GM23338 (cell line): ENCODE data around the gene ACAD8. TPM values are rescaled to one million over a fixed set of nuclear protein-coding genes. Genes with fewer than 3 reads are reported as not detected.

Experiments used
- ATAC-seq: fragments of 200-7000 bp; cut with Tn5 transposase; 3 replicates; pipeline ENCODE4 v1.9.1; 2020
- DNase-seq: peaks from one replicate; pipeline ENCODE4 v3.0.0-alpha.2; 2015; ENCODE audit warnings: low spot score
- H2AFZ ChIP-seq: fragments of 200-600 bp; sonication (generic); 2 replicates; pipeline ENCODE4 v1.8.0; 2016; ENCODE audit warnings: antibody characterized with exemption, mild to moderate bottlenecking, moderate library complexity
- H3F3A ChIP-seq: fragments of 200-600 bp; sonication (generic); replicated peaks from 2 replicates; pipeline ENCODE4 v1.8.0; 2017; ENCODE audit warnings: antibody characterized with exemption, mixed run types, low read depth
- H3K27ac ChIP-seq: fragments of 200-600 bp; sonication (generic); 2 replicates; pipeline ENCODE4 v1.6.1; 2016; ENCODE audit warnings: low read depth
- H3K27me3 ChIP-seq: fragments of 200-600 bp; sonication (generic); 2 replicates; pipeline ENCODE4 v1.8.0; 2016; ENCODE audit warnings: mild to moderate bottlenecking, mixed run types, moderate library complexity; ENCODE audit not compliant: insufficient read depth
- H3K36me3 ChIP-seq: fragments of 200-600 bp; sonication (generic); 2 replicates; pipeline ENCODE4 v1.8.0; 2016; ENCODE audit warnings: mild to moderate bottlenecking; ENCODE audit not compliant: insufficient read depth
- H3K4me1 ChIP-seq: fragments of 200-600 bp; sonication (generic); 2 replicates; pipeline ENCODE4 v1.8.0; 2016; ENCODE audit warnings: mild to moderate bottlenecking, moderate library complexity; ENCODE audit not compliant: insufficient read depth
- H3K4me2 ChIP-seq: fragments of 200-600 bp; sonication (generic); 2 replicates; pipeline ENCODE4 v1.7.1; 2017; ENCODE audit warnings: mixed run types
- H3K4me3 ChIP-seq: fragments of 200-600 bp; sonication (generic); 2 replicates; pipeline ENCODE4 v1.6.1; 2016; ENCODE audit warnings: mixed run types
- H3K79me2 ChIP-seq: fragments of 200-600 bp; sonication (generic); replicated peaks from 2 replicates; pipeline ENCODE4 v1.8.0; 2017; ENCODE audit warnings: mild to moderate bottlenecking; ENCODE audit not compliant: insufficient read depth
- H3K9me2 ChIP-seq: fragments of 200-600 bp; sonication (generic); 2 replicates; pipeline ENCODE4 v1.8.0; 2017; ENCODE audit not compliant: insufficient read depth
- H4K20me1 ChIP-seq: fragments of 200-600 bp; sonication (generic); replicated peaks from 2 replicates; pipeline ENCODE4 v1.8.0; 2017; ENCODE audit warnings: mild to moderate bottlenecking; ENCODE audit not compliant: insufficient read depth
- H3K27ac Mint-ChIP-seq: 2 replicates; pipeline ENCODE4 v1.8.0; 2020; ENCODE audit warnings: inconsistent platforms, mild to moderate bottlenecking, moderate library complexity, mixed read lengths
- H3K27me3 Mint-ChIP-seq: 3 replicates; pipeline ENCODE4 v1.8.0; 2022; ENCODE audit warnings: low read depth, mild to moderate bottlenecking, moderate library complexity, mixed read lengths, inconsistent platforms; ENCODE audit not compliant: insufficient read depth, poor library complexity
- H3K36me3 Mint-ChIP-seq: 3 replicates; pipeline ENCODE4 v1.8.0; 2021; ENCODE audit warnings: low read depth, mild to moderate bottlenecking, inconsistent platforms, moderate library complexity, mixed read lengths
- H3K4me1 Mint-ChIP-seq: 3 replicates; pipeline ENCODE4 v1.8.0; 2020; ENCODE audit warnings: mild to moderate bottlenecking, inconsistent platforms, mixed read lengths
- H3K4me3 Mint-ChIP-seq: 3 replicates; pipeline ENCODE4 v1.8.0; 2021; ENCODE audit warnings: moderate library complexity, mild to moderate bottlenecking, inconsistent platforms, mixed read lengths
- H3K9me3 Mint-ChIP-seq: 3 replicates; pipeline ENCODE4 v1.8.0; 2020; ENCODE audit warnings: moderate library complexity, mild to moderate bottlenecking, inconsistent platforms, mixed read lengths
- CREB1 ChIP-seq: fragments of 250-450 bp; sonication (Bioruptor Pico); IDR thresholded peaks from 2 replicates; pipeline ENCODE4 v1.5.0; 2020; ENCODE audit warnings: low read depth, mild to moderate bottlenecking, moderate library complexity
- CTCF ChIP-seq, 2 experiments: fragments of 200-600 bp in 1 of 2; sonication (generic) in 1 of 2; conservative IDR thresholded peaks; 2 replicates each; pipeline versions ENCODE4 v1.5.1 to v1.6.1; 2016 to 2017; ENCODE audit warnings: antibody characterized with exemption in 2 of 2, low read depth in 2 of 2, mild to moderate bottlenecking in 2 of 2, moderate library complexity in 1 of 2
- ETS1 ChIP-seq: IDR thresholded peaks from 2 replicates; pipeline ENCODE4 v1.6.1; 2016; ENCODE audit warnings: antibody characterized with exemption
- EZH2 ChIP-seq: fragments of 200-600 bp; sonication (generic); IDR thresholded peaks from one replicate; pipeline ENCODE4 v1.8.0; 2017; ENCODE audit warnings: antibody characterized with exemption, mild to moderate bottlenecking, low read depth; ENCODE audit not compliant: unreplicated experiment
- EZH2phosphoT487 ChIP-seq: fragments of 200-600 bp; sonication (generic); IDR thresholded peaks from one replicate; pipeline ENCODE4 v1.8.1; 2018; ENCODE audit warnings: antibody characterized with exemption; ENCODE audit not compliant: unreplicated experiment
- JUNB ChIP-seq: IDR thresholded peaks from one replicate; pipeline ENCODE4 v1.6.1; 2016; ENCODE audit warnings: antibody characterized with exemption; ENCODE audit not compliant: unreplicated experiment
- NANOG ChIP-seq: IDR thresholded peaks from 2 replicates; pipeline ENCODE4 v1.6.1; 2016; ENCODE audit warnings: antibody characterized with exemption, borderline replicate concordance
- POLR2AphosphoS5 ChIP-seq: IDR thresholded peaks from 2 replicates; pipeline ENCODE4 v1.6.1; 2016; ENCODE audit warnings: antibody characterized with exemption, low read depth
- REST ChIP-seq: IDR thresholded peaks from one replicate; pipeline ENCODE4 v1.6.1; 2018; ENCODE audit warnings: antibody characterized with exemption; ENCODE audit not compliant: unreplicated experiment
- STAT1 ChIP-seq: IDR thresholded peaks from one replicate; pipeline ENCODE4 v1.6.1; 2016; ENCODE audit warnings: antibody characterized with exemption; ENCODE audit not compliant: unreplicated experiment
- ZNF114 ChIP-seq: fragments of 250-450 bp; sonication (Bioruptor Pico); IDR thresholded peaks from 2 replicates; pipeline ENCODE4 v1.5.0; 2020; ENCODE audit warnings: mild to moderate bottlenecking, moderate library complexity
- ZNF331 ChIP-seq: fragments of 250-450 bp; sonication (Bioruptor Pico); IDR thresholded peaks from 2 replicates; pipeline ENCODE4 v1.5.0; 2020; ENCODE audit warnings: low read depth, mild to moderate bottlenecking, moderate library complexity
- ZNF462 ChIP-seq: fragments of 250-450 bp; sonication (Bioruptor Pico); IDR thresholded peaks from 2 replicates; pipeline ENCODE4 v1.5.0; 2020; ENCODE audit warnings: mild to moderate bottlenecking, moderate library complexity
- long read RNA-seq: library from polyadenylated mRNA; unstranded; transcript quantifications from one replicate; pipeline ENCODE4 v2.0.0, GENCODE V29; 2020; ENCODE audit not compliant: unreplicated experiment
- polyA plus RNA-seq: library from polyadenylated mRNA; unstranded; fragments of >200 nt; fragmentation: Nextera tagmentation; extraction: Ambion mirVana; gene quantifications from 2 replicates; pipeline ENCODE4 v1.2.1, GENCODE V29; 2016
- total RNA-seq: library from RNA; depleted of rRNA; stranded (reverse); fragments of >200 nt; shearing (Covaris generic); gene quantifications from 2 replicates; pipeline ENCODE4 v1.2.3, GENCODE V29; 2014; rRNA removed

ACAD8 gene
- total RNA-seq, result 62.3 and 65.4 TPM in 2 replicates
- polyA plus RNA-seq, result 42.8 and 43.2 TPM in 2 replicates
- long read RNA-seq, transcript ACAD8-201 (11 exons, 2,249 nt), result major isoform, 38 of 63 reads
- long read RNA-seq, partial matches to known transcripts, result 3 of 63 reads
- long read RNA-seq, other reads (novel, unspliced or antisense), result 21 of 63 reads

- Histone ChIP-seq H3K4me1 (peaks cover 24% of the 10 kb centered on the region), H3K27me3 (no peaks in the 10 kb centered on the region), H3K4me3 (peak within 1 kb of the TSS; percentile 65), H3F3A (no peaks in the 10 kb centered on the region; the same call in 1 of the 2 replicates), H4K20me1 (peaks cover 17% of the 10 kb centered on the region), H3K79me2 (peaks cover 53% of the 10 kb centered on the region), H3K36me3 (peaks cover 34% of the 10 kb centered on the region), H3K27ac (no peak within 1 kb of the TSS), H3K9me2 (no peaks in the 10 kb centered on the region), H2AFZ (peak within 1 kb of the TSS; percentile 77), H3K4me2 (peak within 1 kb of the TSS; percentile 94)
- ATAC-seq, result peak; percentile 99
- peaks cover 26% of the 10 kb centered on the region for H3K4me1 Mint-ChIP-seq
- H3K9me3 Mint-ChIP-seq, result no peaks in the 10 kb centered on the region
- peaks cover under 1% of the 10 kb centered on the region for H3K27me3 Mint-ChIP-seq
- TF ChIP-seq JUNB, result no peak
- TF ChIP-seq POLR2AphosphoS5, result peak; percentile 93
- peak; percentile 62 for TF ChIP-seq CREB1
- TF ChIP-seq ZNF114 (CRISPR knock-in tag), result no peak
- TF ChIP-seq ZNF331 (CRISPR knock-in tag), result no peak
- no peak for TF ChIP-seq EZH2
- no peak for TF ChIP-seq NANOG
- TF ChIP-seq EZH2phosphoT487, result no peak
- TF ChIP-seq ETS1, result peak; percentile 90
- TF ChIP-seq CTCF (conservative IDR thresholded peaks at IDR 0.05; ENCODE audit: low read depth in 2 of 2), result no peak
- no peak for TF ChIP-seq ZNF462 (CRISPR knock-in tag)
- no peak for TF ChIP-seq STAT1
- no peak for TF ChIP-seq REST
- H3K4me3 Mint-ChIP-seq, result peak within 1 kb of the TSS; percentile 81
- DNase-seq, result peak; percentile 99
- H3K36me3 Mint-ChIP-seq, result peaks cover 44% of the 10 kb centered on the region
- peak within 1 kb of the TSS; percentile 82 for H3K27ac Mint-ChIP-seq
Measured at GRCh38 chr11:134253188-134253993, at the start of gene ACAD8, which contains the start of gene THYN1. Gene ACAD8 (plus strand): TSS chr11:134253568. CDS start chr11:134253601, 33 bp downstream. Gene THYN1 (minus strand): TSS chr11:134253352. CDS start chr11:134252882, 470 bp downstream.
